B cell (primary cell): Measurements from ENCODE around the gene PLAAT4. TPM values are rescaled to one million over a fixed set of nuclear protein-coding genes. Genes with fewer than 3 reads are reported as not detected.

ENCODE experiments used
- ATAC-seq: fragments of 200-7000 bp; cut with Tn5 transposase; one replicate; pipeline ENCODE4 v1.10.0; 2021; ENCODE audit warnings: low read depth, mild to moderate bottlenecking, moderate number of reproducible peaks, moderate library complexity
- CTCF ChIA-PET: fragments of 350-600 bp; sonication (Branson Sonifier 250); formaldehyde crosslinking; loops from one replicate; lab custom pipeline; 2021; ENCODE audit warnings: antibody characterized with exemption, inconsistent platforms; lab: Charles Lee
- POLR2A ChIA-PET: fragments of 350-600 bp; sonication (Branson Sonifier 250); formaldehyde crosslinking; loops from one replicate; lab custom pipeline; 2021; ENCODE audit warnings: antibody characterized with exemption; lab: Charles Lee
- DNase-seq: peaks from one replicate; pipeline ENCODE4 v3.0.0; 2013
- H2AFZ ChIP-seq: 2 replicates; pipeline ENCODE4 v1.6.1; 2012; ENCODE audit warnings: mild to moderate bottlenecking, low read depth, low read length; ENCODE audit not compliant: insufficient read depth, poor library complexity, severe bottlenecking
- H3K27ac ChIP-seq, 2 donors: 1 replicate in 1 of 2; 2 replicates in 1 of 2; pipeline ENCODE4 v1.5.1; 2012 to 2013; ENCODE audit warnings: low read length in 2 of 2, mild to moderate bottlenecking in 2 of 2, moderate library complexity in 1 of 2
- H3K27me3 ChIP-seq, 4 experiments: fragments of 200-600 bp in 1 of 4; sonication (generic) in 1 of 4; replicated peaks in 1 of 4; 1 replicate in 2 of 4; 2 replicates in 2 of 4; pipeline versions ENCODE4 v1.6.1 to v1.7.0; 2013 to 2016; ENCODE audit warnings: low read length in 3 of 4, mild to moderate bottlenecking in 2 of 4, mixed read lengths in 1 of 4, moderate library complexity in 1 of 4; ENCODE audit not compliant: insufficient read depth in 4 of 4, control insufficient read depth in 3 of 4; ENCODE audit errors: control extremely low read depth in 1 of 4
- H3K36me3 ChIP-seq, 2 experiments: replicated peaks in 1 of 2; 1 replicate in 1 of 2; 2 replicates in 1 of 2; pipeline versions ENCODE4 v1.6.1 to v1.7.1; 2013; ENCODE audit warnings: low read length in 1 of 2; ENCODE audit not compliant: insufficient read depth in 2 of 2, control insufficient read depth in 1 of 2; ENCODE audit errors: control extremely low read depth in 1 of 2, extremely low read depth in 1 of 2
- H3K4me1 ChIP-seq, 2 donors: fragments of 200-600 bp in 1 of 2; sonication (generic) in 1 of 2; 1 replicate in 1 of 2; 2 replicates in 1 of 2; pipeline versions ENCODE4 v1.5.1 to v1.6.1; 2013 to 2017; ENCODE audit warnings: low read length in 2 of 2; ENCODE audit not compliant: control insufficient read depth in 2 of 2, insufficient read depth in 2 of 2
- H3K4me2 ChIP-seq: replicated peaks from 2 replicates; pipeline ENCODE3; 2012; ENCODE audit warnings: mild to moderate bottlenecking, low read depth, low read length; ENCODE audit not compliant: poor library complexity, severe bottlenecking
- H3K4me3 ChIP-seq, 5 experiments: fragments of 200-600 bp in 1 of 5; sonication (generic) in 1 of 5; 1 replicate in 3 of 5; 2 replicates in 2 of 5; pipeline versions ENCODE4 v1.5.1 to v1.7.0; 2011 to 2016; ENCODE audit warnings: low read length in 4 of 5, mild to moderate bottlenecking in 4 of 5, low read depth in 2 of 5, control low read depth in 1 of 5, moderate library complexity in 1 of 5; ENCODE audit not compliant: insufficient read depth in 1 of 5; ENCODE audit errors: control extremely low read depth in 1 of 5, extremely low read depth in 1 of 5
- H3K79me2 ChIP-seq: fragments of 200-600 bp; sonication (generic); one replicate; pipeline ENCODE4 v1.6.0; 2016; ENCODE audit warnings: low read length; ENCODE audit not compliant: control insufficient read depth, insufficient read depth
- H3K9ac ChIP-seq: fragments of 200-600 bp; sonication (generic); 2 replicates; pipeline ENCODE4 v1.6.1; 2017; ENCODE audit warnings: mild to moderate bottlenecking, low read length, moderate library complexity
- H3K9me3 ChIP-seq, 3 donors: one replicate each; pipeline versions ENCODE4 v1.6.1 to v1.7.1; 2013; ENCODE audit warnings: low read length in 2 of 3; ENCODE audit not compliant: control insufficient read depth in 2 of 3, insufficient read depth in 1 of 3; ENCODE audit errors: control extremely low read depth in 1 of 3
- H4K20me1 ChIP-seq: 2 replicates; pipeline ENCODE4 v1.6.0; 2012; ENCODE audit warnings: mild to moderate bottlenecking, low read length; ENCODE audit not compliant: insufficient read depth, control insufficient read depth, poor library complexity, severe bottlenecking
- H3K27ac Mint-ChIP-seq: one replicate; pipeline ENCODE4 v1.8.0; 2021; ENCODE audit warnings: mixed read lengths
- H3K27me3 Mint-ChIP-seq: one replicate; pipeline ENCODE4 v1.8.0; 2021; ENCODE audit warnings: mixed read lengths
- H3K4me1 Mint-ChIP-seq: one replicate; pipeline ENCODE4 v1.8.0; 2021; ENCODE audit warnings: mixed read lengths
- H3K4me3 Mint-ChIP-seq: one replicate; pipeline ENCODE4 v1.8.0; 2021; ENCODE audit warnings: mixed read lengths
- H3K9me3 Mint-ChIP-seq: one replicate; pipeline ENCODE4 v1.8.0; 2022; ENCODE audit warnings: mixed read lengths; ENCODE audit not compliant: insufficient read depth
- CTCF ChIP-seq: fragments of 200-600 bp; IDR thresholded peaks from one replicate; pipeline ENCODE4 v1.8.0; 2022; ENCODE audit warnings: antibody characterized with exemption, mild to moderate bottlenecking
- EZH2 ChIP-seq: IDR thresholded peaks from 2 replicates; pipeline ENCODE4 v1.6.1; 2012; ENCODE audit warnings: borderline replicate concordance, low read depth, mild to moderate bottlenecking, moderate library complexity, low read length; ENCODE audit not compliant: insufficient read depth, poor library complexity, severe bottlenecking
- WGBS: methylation state at CpG from one replicate; pipeline ENCODE4 v1.1.5; 2013; ENCODE audit warnings: missing lambda C conversion rate; ENCODE audit not compliant: insufficient coverage; 5-methylcytosine and 5-hydroxymethylcytosine counted together
- intact Hi-C: fragments of 100-400 bp; cut with micrococcal nuclease; formaldehyde crosslinking; loops from one replicate; pipeline ENCODE4 v1.10.0; 2022
- polyA plus RNA-seq: library from polyadenylated mRNA; depleted of rRNA; stranded (reverse); fragments of >200 nt; gene quantifications from 2 replicates; pipeline ENCODE4 v1.2.3, GENCODE V29; 2012
- total RNA-seq, 2 donors: library from RNA; stranded (reverse); fragments of 120-200 nt in 1 of 2; gene quantifications; 1 replicate in 1 of 2; 2 replicates in 1 of 2; pipeline versions ENCODE4 v1.2.3 to v1.2.4, GENCODE V29; 2013 to 2022

Gene PLAAT4
- total and polyA plus RNA-seq, 2 donors (not counting 1 experiment from before 2014, with no cell fraction given): 13.1 to 35.0 TPM

GRCh38 chr11:63503492-63503891 is 33.1 kb upstream of the PLAAT4 start:
- H3K27ac Mint-ChIP-seq: no peak overlapping the region
- no peak overlapping the region for H3K4me2 ChIP-seq
- no peaks in the 10 kb centered on the region for H3K36me3 ChIP-seq
- no peaks in the 10 kb centered on the region for H4K20me1 ChIP-seq
- WGBS: 70% methylated on average over 3 of the region's 6 CpGs
- peaks cover 0 to 19% (median 3%) of the 10 kb centered on the region in 4 experiments for H3K27me3 ChIP-seq
- ATAC-seq (no peak), DNase-seq (no peak)
- no peak overlapping the region for H3K9ac ChIP-seq
- no peaks in the 10 kb centered on the region for H3K4me1 Mint-ChIP-seq
- ChIA-PET CTCF (interaction anchor here (1.1 kb wide), 1 partner anchor 25 kb away, joined by 3 read pairs; no protein-coding TSS in a partner anchor), POLR2A (no interaction called here)
- peaks cover 29% of the 10 kb centered on the region for H3K27me3 Mint-ChIP-seq
- intact Hi-C loops: no loop called here
- H3K4me3 Mint-ChIP-seq: no peak overlapping the region
- H3K4me1 ChIP-seq: peaks cover 4 to 7% of the 10 kb centered on the region in 2 donors
- no peak overlapping the region for H2AFZ ChIP-seq
- peaks cover 9% of the 10 kb centered on the region for H3K9me3 Mint-ChIP-seq
- H3K9me3 ChIP-seq: peaks cover 0 to 17% (median 10%) of the 10 kb centered on the region in 3 donors
- TF ChIP-seq CTCF: no peak
- no peak for TF ChIP-seq EZH2
- H3K27ac ChIP-seq: no peak overlapping the region
- no peaks in the 10 kb centered on the region for H3K79me2 ChIP-seq
- H3K4me3 ChIP-seq: no peak overlapping the region

GRCh38 chr11:63504054-63504453 is 32.6 kb upstream of the PLAAT4 start:
- Mint-ChIP-seq H3K4me1 (no peaks in the 10 kb centered on the region), H3K27ac (no peak overlapping the region), H3K9me3 (peaks cover 9% of the 10 kb centered on the region), H3K27me3 (peaks cover 27% of the 10 kb centered on the region), H3K4me3 (no peak overlapping the region)
- ChIA-PET POLR2A (no interaction called here), CTCF (interaction anchor here (1.1 kb wide), 1 partner anchor 25 kb away, joined by 3 read pairs; no protein-coding TSS in a partner anchor)
- Histone ChIP-seq H3K36me3 (no peaks in the 10 kb centered on the region), H3K9ac (no peak overlapping the region), H3K9me3 (peaks cover 0 to 14% (median 8%) of the 10 kb centered on the region in 3 donors), H4K20me1 (no peaks in the 10 kb centered on the region), H3K4me2 (no peak overlapping the region), H3K27me3 (peaks cover 0 to 16% (median 3%) of the 10 kb centered on the region in 4 experiments), H3K79me2 (no peaks in the 10 kb centered on the region), H3K27ac (no peak overlapping the region), H3K4me1 (peaks cover 4 to 7% of the 10 kb centered on the region in 2 donors), H2AFZ (no peak overlapping the region), H3K4me3 (no peak overlapping the region)
- no peak for DNase-seq
- WGBS: 50% methylated on average over 1 of the region's 1 CpG
- TF ChIP-seq CTCF (no peak), EZH2 (no peak)
- no peak for ATAC-seq
- intact Hi-C loops: no loop called here
